T-helper 2 cell (primary cell): ENCODE measurements around the gene ACTC1.
"Not testable (repeated sequence)": the region's sequence is repeated elsewhere in the genome, so short reads cannot be mapped to it uniquely, and the experiment has no call there.

Experiments used
- DNase-seq, 5 experiments: peaks; one replicate each; pipeline versions ENCODE4 v3.0.0 to v3.0.0-alpha.2; 2012 to 2022
- total RNA-seq, 2 donors: gene quantifications; one replicate each; lab custom pipeline; 2026; lab: John Stamatoyannopoulos, UW

Gene ACTC1
- 0 reads per million in 2 donors for total RNA-seq

DNA sequence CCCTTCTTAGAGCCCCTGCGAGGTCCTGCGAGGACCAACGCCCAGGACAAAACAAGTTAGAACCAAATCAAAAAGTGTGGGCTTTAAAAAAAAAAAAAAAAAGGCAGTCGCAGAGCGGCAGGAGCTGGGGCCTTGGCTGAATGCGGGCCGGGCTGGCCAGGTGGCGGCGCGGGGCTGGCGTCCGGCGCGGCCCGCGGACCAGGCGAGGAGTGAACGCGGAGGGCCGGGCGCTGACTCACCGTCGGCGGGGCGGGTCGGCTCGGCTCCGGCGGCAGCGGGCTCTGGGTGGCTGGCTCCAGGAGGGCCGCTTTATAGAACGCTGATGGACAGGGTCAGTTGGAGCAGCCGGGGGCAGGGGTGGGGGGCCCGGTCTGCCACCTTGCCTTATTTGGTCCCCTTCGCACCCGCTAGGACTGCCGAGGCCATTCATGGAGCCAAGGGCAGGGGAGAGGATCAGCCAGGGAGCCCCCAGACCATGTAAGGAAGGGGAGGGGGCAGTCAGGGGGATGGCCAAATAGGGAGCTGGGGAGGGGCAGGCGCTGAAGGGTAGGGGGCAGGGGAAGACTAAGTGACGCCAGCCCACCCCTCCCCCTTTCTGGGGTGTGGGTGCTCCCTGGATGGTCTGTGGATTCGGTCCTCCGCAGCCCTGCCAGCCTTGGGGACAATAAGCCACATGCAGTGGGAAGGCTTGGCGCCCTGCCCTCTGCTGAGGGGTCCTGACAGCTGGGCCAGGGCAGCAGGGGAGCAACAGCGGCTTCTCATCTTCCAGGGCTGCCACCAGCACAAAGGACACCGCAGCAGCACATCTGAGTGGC is at the start of gene ACTC1:
ACTC1 (minus strand) TSS at position 283 of the 815 bp plus-strand sequence. CDS start 741 bp downstream, outside the sequence.
- no peak for DNase-seq

DNA sequence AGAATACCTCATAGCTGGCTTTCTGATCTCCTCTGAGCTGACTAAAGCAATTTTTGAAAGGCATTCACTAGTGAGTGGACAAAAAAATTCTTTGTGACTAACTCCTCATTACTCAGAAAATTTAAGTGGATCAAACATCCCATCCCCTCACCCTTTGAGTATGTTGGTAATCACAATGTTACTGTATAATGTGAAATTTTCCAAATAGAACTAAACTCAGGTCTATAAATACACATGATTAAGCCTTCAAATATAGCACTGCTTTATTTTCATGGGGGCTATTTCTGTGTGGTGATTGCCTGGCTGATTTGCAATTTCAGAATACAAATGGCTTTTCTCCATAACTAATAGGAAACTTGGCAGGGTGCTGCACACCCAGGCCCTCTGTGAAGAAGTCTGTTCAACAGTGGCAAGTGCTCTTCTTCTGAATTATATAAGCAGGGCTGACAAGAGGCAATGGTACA is 45.9 kb upstream of the ACTC1 start:
- DNase-seq, result no peak

- DNase-seq, result no peak
These were observed 42.9 kb upstream of the ACTC1 start for GRCh38 chr15:34838282-34838681.

DNA sequence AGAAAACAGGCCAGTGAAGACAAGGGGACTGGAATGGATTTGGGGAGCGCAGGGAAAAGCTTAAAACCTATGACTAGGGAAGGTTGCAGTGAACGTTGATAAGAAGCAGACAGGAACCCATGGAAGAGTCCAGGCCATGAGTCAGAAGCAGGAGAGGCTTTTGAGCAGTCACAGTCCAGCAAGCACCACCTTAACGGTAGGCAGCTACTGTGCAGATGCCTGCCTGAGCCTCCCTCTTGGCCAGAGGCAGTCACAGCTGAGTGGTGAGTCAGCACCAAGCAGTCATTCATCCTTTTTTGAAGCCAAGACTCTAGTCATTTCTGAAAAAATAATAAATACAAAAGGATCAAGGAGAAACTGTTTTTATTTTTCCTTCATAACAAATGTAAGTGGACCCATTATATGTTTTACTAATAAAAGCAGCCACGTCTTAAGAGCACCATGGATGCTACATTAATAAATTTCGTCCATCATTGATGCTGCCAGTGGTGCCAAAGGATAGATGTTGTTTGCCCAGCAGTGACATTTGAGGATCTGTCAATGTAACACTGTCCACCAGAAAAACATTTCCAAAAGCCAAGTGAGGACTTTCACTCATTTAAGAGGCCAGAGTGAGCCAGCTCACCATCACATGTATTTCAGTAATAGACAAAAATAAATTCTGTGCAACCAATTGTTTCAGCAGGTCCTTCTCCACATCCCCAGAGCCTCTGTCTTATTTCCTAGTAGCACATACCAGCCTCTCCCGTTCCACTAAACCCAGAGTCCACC is 42.1 kb upstream of the ACTC1 start:
- DNase-seq, result no peak

- DNase-seq, result no peak
These were observed 33.0 kb upstream of the ACTC1 start for GRCh38 chr15:34828145-34828911.

DNA sequence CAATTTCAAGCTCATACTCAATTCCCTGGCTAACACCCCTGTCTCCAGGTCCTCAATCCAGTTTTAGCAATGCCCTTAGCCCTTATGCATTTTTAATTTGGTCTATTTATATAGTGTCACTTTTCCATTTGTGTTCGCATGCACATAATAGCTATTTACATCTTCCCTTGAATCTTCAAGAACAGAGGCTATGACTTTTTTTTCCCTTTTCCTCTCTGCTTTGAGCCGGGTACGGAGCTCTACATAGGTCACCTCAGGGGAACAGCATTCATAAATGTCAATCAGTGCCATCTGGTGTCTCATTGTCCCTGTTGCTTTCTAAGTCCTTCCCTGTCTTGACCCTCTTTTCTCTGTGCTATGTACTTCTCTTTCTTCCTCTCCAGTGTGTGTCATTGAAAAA is 26.5 kb upstream of the ACTC1 start:
- DNase-seq, result no peak

GRCh38 chr15:34820110-34820509 is 24.8 kb upstream of the ACTC1 start:
- no peak for DNase-seq

DNA sequence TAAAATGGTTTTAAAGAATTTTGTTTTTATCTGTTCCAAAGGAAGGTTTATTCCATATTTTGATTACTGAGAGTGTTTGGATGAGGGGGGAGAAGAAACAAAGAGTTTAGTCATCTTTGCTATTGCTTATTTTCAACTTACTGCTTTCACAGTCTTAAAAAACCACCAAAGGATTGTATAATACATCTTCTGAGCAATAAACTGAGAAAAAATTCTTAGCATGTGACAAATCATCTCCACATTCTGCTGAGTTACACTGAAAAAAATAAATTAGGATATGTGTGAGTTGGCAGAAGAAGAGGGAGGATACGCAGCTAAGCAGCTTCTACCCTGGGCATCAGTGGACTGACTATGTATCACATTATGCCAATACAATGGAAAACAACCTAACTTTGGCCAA is 23.2 kb upstream of the ACTC1 start:
- DNase-seq, result no peak

- no peak for DNase-seq
These were observed 20.5 kb upstream of the ACTC1 start for GRCh38 chr15:34815836-34816235.

DNA sequence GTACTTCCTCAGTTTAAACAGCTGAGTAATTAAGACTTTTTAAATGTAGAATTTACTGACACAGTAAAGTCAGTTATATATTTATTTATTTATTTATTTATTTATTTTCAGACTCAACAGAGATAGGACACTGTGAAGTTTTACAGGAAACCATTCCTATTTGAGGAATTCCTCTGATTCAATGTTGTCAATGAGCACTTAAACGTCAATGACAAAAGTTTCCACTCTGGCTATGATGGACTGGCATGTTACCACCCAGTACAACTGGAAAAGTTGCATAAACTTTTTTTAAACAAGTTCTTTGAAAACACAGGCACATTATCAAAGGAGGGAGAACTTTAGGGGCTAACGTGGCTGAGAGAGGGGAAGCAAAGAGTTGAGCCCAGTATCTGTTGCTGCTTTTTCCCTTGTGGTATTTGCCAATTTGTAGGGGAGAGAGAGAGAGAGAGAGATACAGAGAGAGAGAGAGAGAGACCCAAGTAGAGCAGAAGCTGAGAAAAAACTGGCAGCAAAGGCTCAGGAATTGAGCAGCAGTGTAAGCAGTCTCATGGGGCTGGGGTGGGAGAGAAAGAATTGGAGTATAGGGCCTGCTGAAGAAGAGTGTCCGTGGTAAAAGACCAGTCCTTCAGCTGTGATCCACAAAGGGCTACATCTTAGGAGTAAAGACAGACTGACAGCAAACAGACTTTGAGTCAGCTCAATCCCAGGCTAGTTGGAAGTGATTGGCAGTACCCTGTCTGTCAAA is 18.3 kb upstream of the ACTC1 start:
- no peak for DNase-seq

- not testable (repeated sequence) for DNase-seq
These were observed 17.6 kb upstream of the ACTC1 start for GRCh38 chr15:34812868-34813365.

DNA sequence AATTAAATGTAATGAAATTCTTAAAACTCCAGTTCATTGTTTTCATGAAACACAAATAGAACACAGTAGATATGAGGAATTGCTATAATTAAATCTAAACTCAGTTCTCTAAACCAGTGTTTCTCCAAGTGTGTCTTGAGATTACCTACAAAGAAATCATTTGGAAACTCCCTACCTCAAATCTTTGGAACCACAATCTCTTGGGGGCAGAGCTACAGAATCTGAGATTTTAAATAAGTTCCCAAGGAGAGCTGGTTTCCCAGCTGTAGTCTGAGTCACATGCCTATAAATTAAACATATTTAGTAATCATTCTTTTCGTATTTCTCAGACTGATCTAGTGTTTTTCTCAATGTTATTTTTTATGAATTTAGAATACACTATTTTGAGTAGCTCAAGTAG is 17.0 kb upstream of the ACTC1 start:
- no peak for DNase-seq

DNA sequence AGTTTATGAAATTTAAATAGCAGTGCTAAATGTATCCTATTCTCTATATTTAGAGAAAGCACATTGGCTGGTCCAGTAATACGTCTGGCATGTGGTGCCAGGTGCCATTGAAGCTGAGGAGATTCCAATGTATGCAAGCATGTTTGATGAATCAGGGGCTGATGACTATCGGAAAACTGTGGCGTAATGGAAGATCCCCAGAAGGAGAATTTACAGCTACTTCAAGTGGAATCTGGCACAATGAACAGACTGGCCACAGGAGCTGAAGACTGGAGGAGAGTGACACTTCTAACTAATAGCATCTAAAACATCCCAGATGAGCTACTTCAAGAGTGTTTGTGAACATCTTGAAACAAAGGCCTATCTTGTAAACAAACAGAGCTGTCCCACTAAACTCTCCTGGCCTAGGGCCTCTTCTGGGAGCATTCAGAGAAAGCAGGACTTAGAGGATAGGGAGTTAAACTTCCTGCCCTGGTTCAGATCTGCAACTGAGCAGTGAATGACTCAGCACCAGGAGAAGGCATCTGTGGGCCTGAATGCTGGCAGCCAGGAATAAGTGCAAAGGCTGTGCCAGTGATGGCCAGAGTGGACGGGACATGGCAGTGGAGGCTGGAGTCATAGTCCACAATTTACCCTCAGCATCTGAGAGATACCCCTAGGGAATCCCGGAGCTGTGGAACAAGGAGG is 15.2 kb upstream of the ACTC1 start:
- DNase-seq, result no peak

GRCh38 chr15:34809186-34809585 is 13.8 kb upstream of the ACTC1 start:
- DNase-seq, result no peak

- DNase-seq, result no peak
These were observed 12.7 kb upstream of the ACTC1 start for GRCh38 chr15:34808016-34808415.

DNA sequence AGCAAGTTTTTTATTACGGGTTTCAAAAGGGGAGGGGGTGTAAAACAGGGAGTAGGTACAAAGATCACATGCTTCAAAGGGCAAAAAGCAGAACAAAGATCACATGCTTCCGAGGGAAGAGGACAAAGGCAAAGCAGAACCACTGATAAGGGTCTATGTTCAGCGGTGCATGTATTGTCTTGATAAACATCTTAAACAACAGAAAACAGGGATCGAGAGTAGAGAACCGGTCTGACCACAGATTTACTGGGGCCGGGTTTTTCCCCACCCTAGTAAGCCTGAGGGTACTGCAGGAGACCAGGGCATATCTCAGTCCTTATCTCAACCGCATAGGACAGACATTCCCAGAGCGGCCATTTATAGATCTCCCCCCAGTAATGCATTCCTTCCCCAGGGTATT is 11.9 kb upstream of the ACTC1 start:
- not testable (repeated sequence) for DNase-seq

DNA sequence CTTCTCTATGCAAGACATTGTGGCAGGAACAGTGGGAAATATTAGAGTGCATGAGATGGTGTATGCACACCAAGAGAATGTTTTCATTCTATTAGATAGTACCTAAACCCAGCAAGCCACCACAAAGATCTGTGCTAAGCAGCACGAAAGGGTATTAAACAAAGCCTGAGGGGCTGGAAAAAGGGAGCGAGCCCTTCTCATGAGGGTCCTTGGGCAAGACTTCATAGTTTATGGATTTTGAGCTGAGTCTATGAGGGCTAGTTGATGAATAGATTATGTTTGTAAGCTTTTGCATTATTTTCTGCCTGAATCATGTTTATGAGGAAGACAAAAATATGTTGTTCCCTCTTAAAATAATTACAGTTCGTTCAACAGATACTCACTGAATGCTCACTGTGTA is 9.4 kb upstream of the ACTC1 start:
- no peak for DNase-seq

- DNase-seq, result peak in 1 of 5 experiments; percentile 74
These were observed 8.8 kb upstream of the ACTC1 start for GRCh38 chr15:34804113-34804512.

DNA sequence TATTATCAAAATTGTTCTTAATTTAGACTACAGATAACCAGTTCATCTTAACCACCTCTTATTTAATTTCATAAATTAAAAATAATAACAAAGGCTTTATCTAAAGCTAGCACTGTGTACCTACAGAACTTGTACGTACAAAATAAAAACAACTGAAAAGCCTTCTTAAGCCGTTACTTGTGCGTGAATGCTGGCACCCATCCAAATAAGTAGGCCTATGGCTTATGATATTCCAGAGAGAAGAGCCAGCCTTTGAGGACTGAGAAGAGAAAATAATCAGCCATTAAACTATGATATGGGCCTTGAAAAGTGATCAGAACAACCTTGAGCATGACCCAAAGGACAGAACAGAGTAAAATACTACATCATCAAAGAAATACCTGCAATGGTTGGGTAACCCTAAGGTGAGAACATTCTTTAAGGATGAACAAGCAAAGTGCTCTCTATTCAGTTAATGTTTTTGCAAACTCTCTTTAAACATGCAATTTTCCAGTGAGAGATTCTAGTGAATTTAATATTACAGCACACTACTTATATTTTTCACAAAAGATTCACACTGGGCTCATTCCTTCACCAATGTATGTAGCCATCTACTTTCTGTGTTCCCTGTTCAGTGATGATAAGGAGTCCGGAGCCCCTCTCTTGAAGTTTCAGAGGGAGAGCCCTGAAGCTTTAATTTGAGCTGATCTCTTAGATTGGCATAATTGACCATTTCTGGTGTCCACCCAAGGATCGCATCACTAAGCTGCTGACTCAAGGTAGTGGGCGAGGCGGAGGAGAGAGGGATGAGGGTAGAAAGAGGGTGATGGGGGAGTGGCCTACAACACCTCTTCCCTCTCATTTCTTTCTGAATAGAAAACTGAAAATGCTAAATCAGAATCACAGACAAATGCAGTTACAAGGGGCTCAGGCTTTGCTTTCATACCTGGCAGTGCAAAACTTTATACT is 7.7 kb upstream of the ACTC1 start:
- DNase-seq, result no peak

DNA sequence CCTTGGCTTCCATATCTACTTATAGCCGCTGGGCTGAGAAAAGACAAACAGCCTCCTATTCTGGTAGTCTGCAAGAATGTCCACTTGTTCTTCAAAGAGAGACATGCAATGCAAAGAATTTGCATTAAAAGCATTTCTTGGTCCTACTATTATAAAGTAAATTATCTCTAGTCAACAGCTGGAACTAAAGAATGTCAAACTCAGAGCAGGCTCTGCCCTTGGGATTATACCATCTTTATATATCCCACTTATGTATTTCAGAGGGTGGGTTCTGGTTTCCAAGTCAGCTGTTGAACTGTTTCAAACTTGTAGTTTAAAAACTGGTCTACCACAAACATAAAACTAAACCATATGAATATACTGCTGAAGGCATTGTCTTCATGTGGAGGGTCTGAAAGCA is 7.0 kb upstream of the ACTC1 start:
- no peak for DNase-seq
